H1 (cell line): ENCODE data around the gene LPIN2. TPM values are rescaled to one million over a fixed set of nuclear protein-coding genes. Genes with fewer than 3 reads are reported as not detected.

Source experiments
- CTCF ChIA-PET: fragments of 300-600 bp; sonication (Branson Sonifier 250); formaldehyde crosslinking; loops from one replicate; lab custom pipeline; 2021; ENCODE audit not compliant: partially characterized antibody; lab: Charles Lee
- POLR2A ChIA-PET: fragments of 300-600 bp; sonication (Branson Sonifier 250); formaldehyde crosslinking; loops from one replicate; lab custom pipeline; 2021; ENCODE audit warnings: inconsistent platforms; ENCODE audit not compliant: partially characterized antibody; lab: Charles Lee
- DNase-seq, 2 experiments: peaks; one replicate each; pipeline versions ENCODE4 v3.0.0 to v3.0.0-alpha.2; 2010 to 2022; ENCODE audit warnings: low spot score in 2 of 2, low read depth in 1 of 2, mixed read lengths in 1 of 2
- FAIRE-seq: peaks from 2 replicates; lab custom pipeline; 2011; peaks lifted over from hg19 to GRCh38; lab: Jason Lieb, UNC
- H2AFZ ChIP-seq: 2 replicates; pipeline ENCODE4 v1.8.1; 2012; ENCODE audit warnings: low read length, inconsistent platforms
- H2AK5ac ChIP-seq: 2 replicates; pipeline ENCODE4 v1.6.1; 2013; ENCODE audit warnings: low read depth, low read length
- H2BK120ac ChIP-seq: replicated peaks from 2 replicates; pipeline ENCODE3; 2013; ENCODE audit warnings: low read depth, low read length, inconsistent platforms
- H2BK12ac ChIP-seq: 2 replicates; pipeline ENCODE4 v1.6.1; 2013; ENCODE audit warnings: low read depth, low read length
- H2BK15ac ChIP-seq: 2 replicates; pipeline ENCODE4 v1.6.1; 2013; ENCODE audit warnings: low read length
- H2BK20ac ChIP-seq: 2 replicates; pipeline ENCODE4 v1.6.1; 2013; ENCODE audit warnings: low read length
- H2BK5ac ChIP-seq: 2 replicates; pipeline ENCODE4 v1.6.1; 2013; ENCODE audit warnings: low read depth, low read length
- H3K14ac ChIP-seq: 2 replicates; pipeline ENCODE4 v1.6.1; 2013; ENCODE audit warnings: inconsistent platforms; ENCODE audit not compliant: insufficient read length
- H3K18ac ChIP-seq: 2 replicates; pipeline ENCODE4 v1.6.1; 2013; ENCODE audit warnings: low read length; ENCODE audit errors: extremely low read depth
- H3K23ac ChIP-seq: 2 replicates; pipeline ENCODE4 v1.6.1; 2013; ENCODE audit warnings: inconsistent platforms; ENCODE audit not compliant: insufficient read length
- H3K23me2 ChIP-seq: 2 replicates; pipeline ENCODE4 v1.6.1; 2013; ENCODE audit warnings: low read depth, low read length
- H3K27ac ChIP-seq: 2 replicates; pipeline ENCODE4 v1.6.1; 2011; ENCODE audit warnings: low read depth, low read length, inconsistent platforms
- H3K27me3 ChIP-seq, 4 experiments: replicated peaks in 1 of 4; 1 replicate in 1 of 4; 2 replicates in 3 of 4; pipeline versions ENCODE4 v1.6.1 to v1.8.1; 2011 to 2013; ENCODE audit warnings: low read length in 3 of 4, mild to moderate bottlenecking in 3 of 4, inconsistent platforms in 2 of 4, mixed read lengths in 2 of 4, moderate library complexity in 1 of 4; ENCODE audit not compliant: control insufficient read depth in 3 of 4, insufficient read depth in 3 of 4; ENCODE audit errors: extremely low read depth in 1 of 4
- H3K36me3 ChIP-seq, 4 experiments: 2 replicates each; pipeline versions ENCODE4 v1.6.1 to v1.8.1; 2011 to 2013; ENCODE audit warnings: mild to moderate bottlenecking in 4 of 4, low read length in 3 of 4, moderate library complexity in 2 of 4, control low read depth in 1 of 4, inconsistent platforms in 1 of 4; ENCODE audit not compliant: insufficient read depth in 4 of 4, control insufficient read depth in 2 of 4
- H3K4ac ChIP-seq: replicated peaks from 2 replicates; pipeline ENCODE3; 2013; ENCODE audit warnings: low read length, low read depth, mixed read lengths, inconsistent platforms; ENCODE audit not compliant: insufficient read length
- H3K4me1 ChIP-seq, 4 experiments: replicated peaks in 1 of 4; 1 replicate in 1 of 4; 2 replicates in 3 of 4; pipeline versions ENCODE4 v1.6.1 to v1.8.1; 2011 to 2013; ENCODE audit warnings: low read length in 3 of 4, inconsistent platforms in 2 of 4, mixed read lengths in 1 of 4; ENCODE audit not compliant: insufficient read depth in 4 of 4, control insufficient read depth in 3 of 4
- H3K4me2 ChIP-seq, 2 experiments: 2 replicates each; pipeline versions ENCODE4 v1.6.1 to v1.8.1; 2011 to 2013; ENCODE audit warnings: low read depth in 2 of 2, low read length in 2 of 2, control low read depth in 1 of 2, inconsistent platforms in 1 of 2, mild to moderate bottlenecking in 1 of 2; ENCODE audit not compliant: insufficient read depth in 1 of 2
- H3K4me3 ChIP-seq, 4 experiments: fragments of 200-600, 300-600 bp in 1 of 4; sonication (generic), shearing (Covaris generic), sonication (Bioruptor Twin) in 1 of 4; 2 replicates each; pipeline versions ENCODE4 v1.5.1 to v1.8.1; 2011 to 2016; ENCODE audit warnings: low read length in 4 of 4, low read depth in 3 of 4, control low read depth in 2 of 4, inconsistent platforms in 2 of 4, mild to moderate bottlenecking in 2 of 4, mixed read lengths in 1 of 4, moderate library complexity in 1 of 4; ENCODE audit not compliant: insufficient read depth in 2 of 4; ENCODE audit errors: extremely low read depth in 1 of 4
- H3K56ac ChIP-seq: replicated peaks from 2 replicates; pipeline ENCODE3; 2013; ENCODE audit warnings: low read depth, mild to moderate bottlenecking, mixed read lengths, low read length, inconsistent platforms; ENCODE audit not compliant: insufficient read length
- H3K79me1 ChIP-seq: 2 replicates; pipeline ENCODE4 v1.6.1; 2013; ENCODE audit warnings: low read depth, low read length, control low read depth
- H3K79me2 ChIP-seq, 2 experiments: 2 replicates each; pipeline versions ENCODE4 v1.6.1 to v1.8.1; 2012 to 2013; ENCODE audit warnings: low read length in 2 of 2, mild to moderate bottlenecking in 2 of 2, inconsistent platforms in 1 of 2; ENCODE audit not compliant: insufficient read depth in 2 of 2, control insufficient read depth in 1 of 2
- H3K9ac ChIP-seq, 4 experiments: replicated peaks in 1 of 4; 1 replicate in 1 of 4; 2 replicates in 3 of 4; pipeline versions ENCODE4 v1.6.1 to v1.8.1; 2011 to 2013; ENCODE audit warnings: low read depth in 3 of 4, low read length in 3 of 4, control low read depth in 2 of 4, mild to moderate bottlenecking in 2 of 4, moderate library complexity in 2 of 4, inconsistent platforms in 1 of 4; ENCODE audit errors: extremely low read depth in 1 of 4
- H3K9me3 ChIP-seq, 2 experiments: 2 replicates each; pipeline versions ENCODE4 v1.6.1 to v1.8.1; 2012 to 2013; ENCODE audit warnings: mild to moderate bottlenecking in 2 of 2, moderate library complexity in 2 of 2, control low read depth in 1 of 2, inconsistent platforms in 1 of 2, low read depth in 1 of 2, low read length in 1 of 2, mixed read lengths in 1 of 2; ENCODE audit not compliant: insufficient read depth in 2 of 2
- H4K20me1 ChIP-seq, 2 experiments: replicated peaks in 1 of 2; 2 replicates each; pipeline versions ENCODE3 to v1.8.1; 2011 to 2013; ENCODE audit warnings: inconsistent platforms in 2 of 2, low read length in 2 of 2, mild to moderate bottlenecking in 1 of 2; ENCODE audit not compliant: insufficient read depth in 2 of 2, control insufficient read depth in 1 of 2
- H4K5ac ChIP-seq: 2 replicates; pipeline ENCODE4 v1.6.1; 2013; ENCODE audit warnings: low read length, low read depth, mixed read lengths, inconsistent platforms; ENCODE audit not compliant: insufficient read length
- H4K8ac ChIP-seq: 2 replicates; pipeline ENCODE4 v1.8.0; 2013; ENCODE audit warnings: mild to moderate bottlenecking, moderate library complexity, low read length, inconsistent platforms; ENCODE audit not compliant: insufficient read depth; ENCODE audit errors: extremely low read depth
- H4K91ac ChIP-seq: replicated peaks from 2 replicates; pipeline ENCODE3; 2013; ENCODE audit warnings: low read length, mixed read lengths, inconsistent platforms; ENCODE audit not compliant: insufficient read length
- EP300 ChIP-seq, 2 experiments: IDR thresholded peaks; 1 replicate in 1 of 2; 2 replicates in 1 of 2; pipeline ENCODE4 v1.6.1; 2011 to 2012; ENCODE audit warnings: low read depth in 2 of 2, low read length in 2 of 2, mild to moderate bottlenecking in 2 of 2, borderline replicate concordance in 1 of 2, inconsistent platforms in 1 of 2, moderate library complexity in 1 of 2
- POLR2A ChIP-seq, 2 experiments: IDR thresholded peaks; 1 replicate in 1 of 2; 2 replicates in 1 of 2; pipeline ENCODE4 v1.6.1; 2011; ENCODE audit warnings: low read depth in 2 of 2, low read length in 2 of 2, mild to moderate bottlenecking in 2 of 2; ENCODE audit errors: control extremely low read depth in 1 of 2
- SIX5 ChIP-seq: IDR thresholded peaks from 2 replicates; pipeline ENCODE4 v1.6.1; 2011; ENCODE audit warnings: mild to moderate bottlenecking, low read depth, low read length
- SRF ChIP-seq: IDR thresholded peaks from 2 replicates; pipeline ENCODE4 v1.6.1; 2011; ENCODE audit warnings: mild to moderate bottlenecking, low read depth, low read length, moderate library complexity
- WGBS, 2 experiments: shearing (Covaris generic) in 1 of 2; methylation state at CpG; one replicate each; pipeline versions ENCODE4 v1.1.6 to v1.1.7; 2013 to 2015; ENCODE audit warnings: low lambda C conversion rate in 2 of 2, mixed read lengths in 2 of 2, inconsistent platforms in 1 of 2, low coverage in 1 of 2, missing lambda C conversion rate in 1 of 2; ENCODE audit not compliant: insufficient replicate concordance in 2 of 2, insufficient coverage in 1 of 2, insufficient read length in 1 of 2; ENCODE audit errors: extremely low coverage in 1 of 2, missing lambda C conversion rate in 1 of 2; 5-methylcytosine and 5-hydroxymethylcytosine counted together
- polyA plus RNA-seq, 7 experiments: library from polyadenylated mRNA; depleted of rRNA in 3 of 7; stranded (reverse) in 5 of 7; unstranded in 2 of 7; fragments of >200 nt in 5 of 7; fragments of 200-250 nt in 2 of 7; gene quantifications; 1 replicate in 5 of 7; 2 replicates in 1 of 7; 4 replicates in 1 of 7; pipeline versions ENCODE4 v1.2.1 to v1.2.3, GENCODE V29; 2011 to 2013; ENCODE audit warnings: missing spikeins in 2 of 7, mixed read lengths in 2 of 7
- total RNA-seq: library from RNA; stranded (reverse); fragmentation: NEBNext Ultra II Directional; extraction: Animal tissue kit (Norgen Biotek cat#: 25700); gene quantifications from 2 replicates; pipeline ENCODE4 v1.2.1, GENCODE V29; 2021

LPIN2 gene
- total and polyA plus RNA-seq, 2 of the 8 experiments (the other 6 are each of a cell fraction or from before 2014, with no cell fraction given): 7.4 to 14.2 TPM

- CTCF ChIA-PET: interaction anchor here (3.3 kb wide), 1 partner anchor 11 kb away, joined by 14 read pairs; no protein-coding TSS in a partner anchor
- TF ChIP-seq EP300 (IDR thresholded peaks at IDR 0.05; ENCODE audit: borderline replicate concordance in 1 of 2, low read depth in 2 of 2, low read length in 2 of 2): no peak
- no peak for TF ChIP-seq SIX5
- no peak for TF ChIP-seq POLR2A (IDR thresholded peaks at IDR 0.05; ENCODE audit: control extremely low read depth in 1 of 2, low read depth in 2 of 2, low read length in 2 of 2)
- TF ChIP-seq SRF: no peak
Observed at GRCh38 chr18:3051718-3052410, 38.9 kb upstream of the LPIN2 start.

More at GRCh38 chr18:3051718-3052410, 38.9 kb upstream of the LPIN2 start:
- no peak overlapping the region for H2BK5ac ChIP-seq
- no peak overlapping the region for H2BK20ac ChIP-seq
- no peak overlapping the region for H3K23ac ChIP-seq
- H3K9me3 ChIP-seq: 0 out of 4 replicates have a peak, but pooled peaks cover 0 to 4% of the 10 kb centered on the region in 2 experiments
- no peaks in the 10 kb centered on the region for H3K79me2 ChIP-seq
- H3K4me1 ChIP-seq: no peaks in the 10 kb centered on the region
- WGBS, 2 experiments: 97% methylated on average over 8 of the region's 8 CpGs; no CpG with 5 or more reads in 1 of the 2 experiments
- no peaks in the 10 kb centered on the region for H3K79me1 ChIP-seq
- no peak overlapping the region for H3K4me3 ChIP-seq
- no peak overlapping the region for H4K91ac ChIP-seq
- H3K23me2 ChIP-seq: no peaks in the 10 kb centered on the region
- no peak overlapping the region for H3K4ac ChIP-seq
- DNase-seq: no peak
- no peak overlapping the region for H2BK15ac ChIP-seq
- H2AK5ac ChIP-seq: no peak overlapping the region
- no peak overlapping the region for H2AFZ ChIP-seq
- H3K9ac ChIP-seq: no peak overlapping the region
- no peaks in the 10 kb centered on the region for H4K20me1 ChIP-seq
- no peak overlapping the region for H4K5ac ChIP-seq
- no peak overlapping the region for H2BK120ac ChIP-seq
- H3K14ac ChIP-seq: no peak overlapping the region
- H2BK12ac ChIP-seq: no peak overlapping the region
- H3K27ac ChIP-seq: no peak overlapping the region
- H3K18ac ChIP-seq: no peak overlapping the region
- H4K8ac ChIP-seq: no peak overlapping the region
- no peak overlapping the region for H3K56ac ChIP-seq
- no peaks in the 10 kb centered on the region for H3K36me3 ChIP-seq
- H3K27me3 ChIP-seq: no peaks in the 10 kb centered on the region
- no peak for FAIRE-seq
- H3K4me2 ChIP-seq: no peak overlapping the region
- POLR2A ChIA-PET: no interaction called here
